Measurements from ENCODE around the gene EYA2. TPM values are rescaled to one million over a fixed set of nuclear protein-coding genes. Genes with fewer than 3 reads are reported as not detected.

The EYA2 gene
- total and polyA plus RNA-seq, 2 donors (not counting 3 experiments of a cell fraction or from before 2014, with no cell fraction given), result not detected

DNA sequence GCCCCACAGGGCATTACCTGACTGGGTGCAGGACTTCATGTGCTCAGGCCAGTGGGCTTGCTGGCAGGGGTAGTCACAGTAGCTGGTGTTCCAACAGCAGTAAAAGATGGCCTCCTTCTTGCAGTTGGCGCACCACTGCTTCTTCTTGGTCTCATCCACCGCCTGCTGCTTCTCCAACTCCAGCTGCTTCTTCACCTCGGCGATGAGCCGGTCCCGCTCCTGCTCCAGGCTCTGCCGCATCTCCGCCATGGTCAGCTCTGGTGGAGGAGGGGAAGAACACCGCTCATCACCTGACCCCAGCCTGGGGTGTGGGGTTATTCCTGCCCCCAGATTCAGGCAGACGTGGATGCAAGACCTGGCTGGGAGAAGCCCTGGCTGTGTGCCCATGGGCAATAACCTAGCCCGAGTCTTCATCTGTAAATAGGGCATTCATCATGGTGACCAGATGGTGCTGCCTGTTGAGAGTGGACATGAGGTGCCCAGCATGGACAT is 329.7 kb downstream of the EYA2 start:
- H3K27ac ChIP-seq (ENCODE audit: insufficient read depth, low read depth, low read length), result no peak overlapping the region
- H3K9ac ChIP-seq (replicated peaks; ENCODE audit: extremely low read depth, insufficient read depth, low read length), result no peak overlapping the region
- no peaks in the 10 kb centered on the region for H4K20me1 ChIP-seq (replicated peaks; ENCODE audit: control insufficient read depth, extremely low read depth, insufficient read depth, low read length)
- H3K36me3 ChIP-seq (ENCODE audit: control insufficient read depth in 2 of 2, extremely low read depth in 1 of 2, insufficient read depth in 2 of 2, low read length in 2 of 2), result peaks cover 30 to 52% of the 10 kb centered on the region in 2 experiments
- DNase-seq (ENCODE audit: low read depth, low spot score) (no peak), FAIRE-seq (no peak)
- H3K9me1 ChIP-seq (replicated peaks; ENCODE audit: control insufficient read depth, extremely low read depth, insufficient read depth, low read length), result no peaks in the 10 kb centered on the region
- no peak overlapping the region for H2AFZ ChIP-seq (ENCODE audit: low read depth, low read length)
- H3K9me3 ChIP-seq (replicated peaks; ENCODE audit: control insufficient read depth, insufficient read depth, low read length), result no peaks in the 10 kb centered on the region
- POLR2A ChIA-PET, result no interaction called here
- CTCF ChIA-PET, result interaction anchor here (0.7 to 9.3 kb wide), 3 partner anchors 15 to 159 kb away, joined by 3 to 68 read pairs (median 3); no protein-coding TSS in a partner anchor
- dilution Hi-C loops (cut with MboI; ENCODE audit: extremely low pct_ligation_motif_present, low sequenced_read_pairs), result no loop called here
- no peaks in the 10 kb centered on the region for H3K4me1 ChIP-seq (ENCODE audit: control insufficient read depth, extremely low read depth, insufficient read depth, low read length)
- no peaks in the 10 kb centered on the region for H3K27me3 ChIP-seq (ENCODE audit: control insufficient read depth in 2 of 2, insufficient read depth in 2 of 2, low read length in 2 of 2)
- H3K4me3 ChIP-seq (replicated peaks in 1 of 3; ENCODE audit: insufficient read depth in 1 of 3, low read depth in 1 of 3, low read length in 3 of 3), result no peak overlapping the region
- TF ChIP-seq FOS (IDR thresholded peaks at IDR 0.05; ENCODE audit: borderline replicate concordance, insufficient read depth, low read length), result no peak
- TF ChIP-seq EZH2 (IDR thresholded peaks at IDR 0.05; ENCODE audit: borderline replicate concordance, low read depth, low read length, severe bottlenecking), result no peak
- TF ChIP-seq CTCF (IDR thresholded peaks at IDR 0.05; ENCODE audit: extremely low read depth in 1 of 2, insufficient read depth in 1 of 2, low read depth in 1 of 2, low read length in 2 of 2), result no peak
- no peak for TF ChIP-seq JUN (IDR thresholded peaks at IDR 0.05; ENCODE audit: borderline replicate concordance, insufficient read depth, insufficient read length, low read depth)
- no peak for TF ChIP-seq GATA2 (IDR thresholded peaks at IDR 0.05; ENCODE audit: insufficient read depth, insufficient read length, low read depth, low read length)
- no peak for TF ChIP-seq POLR2A (IDR thresholded peaks at IDR 0.05; ENCODE audit: low read depth, low read length)
- TF ChIP-seq POLR2AphosphoS5 (IDR thresholded peaks at IDR 0.05; ENCODE audit: insufficient read depth, low read depth, low read length), result no peak
- TF ChIP-seq MYC (IDR thresholded peaks at IDR 0.05; ENCODE audit: low read depth, low read length), result no peak
- TF ChIP-seq MAX (IDR thresholded peaks at IDR 0.05; ENCODE audit: insufficient read depth, insufficient read length), result no peak
- intact Hi-C loops (cut with micrococcal nuclease), result no loop called here
- BruUV-seq (replicated peaks), result no TSS peak
- no peak overlapping the region for H3K4me2 ChIP-seq (ENCODE audit: insufficient read depth, low read length)
- H3K79me2 ChIP-seq (ENCODE audit: control insufficient read depth, insufficient read depth, low read length), result peaks cover 6% of the 10 kb centered on the region

All from endothelial cell of umbilical vein (primary cell).